Neuronal stem cell (in vitro differentiated cells): ENCODE results near the gene HDHD2.
"Not testable (repeated sequence)": the region's sequence is repeated elsewhere in the genome, so short reads cannot be mapped to it uniquely, and the experiment has no call there.

Experiments used
- DNase-seq: peaks from one replicate; pipeline ENCODE4 v3.0.0-alpha.2; 2013; ENCODE audit warnings: low spot score
- H2AFZ ChIP-seq: one replicate; pipeline ENCODE4 v1.6.1; 2013; ENCODE audit warnings: mild to moderate bottlenecking, low read length, inconsistent platforms
- H2AK5ac ChIP-seq: 2 replicates; pipeline ENCODE4 v1.6.1; 2013; ENCODE audit warnings: low read depth, mild to moderate bottlenecking, inconsistent platforms, low read length, moderate library complexity, mixed read lengths
- H2BK120ac ChIP-seq: 2 replicates; pipeline ENCODE4 v1.6.1; 2013; ENCODE audit warnings: low read depth, mild to moderate bottlenecking, inconsistent platforms, low read length, moderate library complexity, mixed read lengths
- H2BK12ac ChIP-seq: one replicate; pipeline ENCODE4 v1.6.1; 2013; ENCODE audit warnings: low read length, inconsistent platforms
- H2BK15ac ChIP-seq: 2 replicates; pipeline ENCODE4 v1.6.1; 2013; ENCODE audit warnings: mild to moderate bottlenecking, low read length, inconsistent platforms, mixed read lengths
- H2BK5ac ChIP-seq: one replicate; pipeline ENCODE4 v1.6.1; 2013; ENCODE audit warnings: inconsistent platforms, mild to moderate bottlenecking, low read length, moderate library complexity
- H3K14ac ChIP-seq: one replicate; pipeline ENCODE4 v1.6.1; 2013; ENCODE audit warnings: low read length, inconsistent platforms
- H3K18ac ChIP-seq: 2 replicates; pipeline ENCODE4 v1.6.1; 2013; ENCODE audit warnings: low read length, inconsistent platforms
- H3K23ac ChIP-seq: 2 replicates; pipeline ENCODE4 v1.6.1; 2013; ENCODE audit warnings: low read depth, mild to moderate bottlenecking, mixed read lengths, low read length, inconsistent platforms; ENCODE audit not compliant: poor library complexity
- H3K27ac ChIP-seq: replicated peaks from 3 replicates; pipeline ENCODE4 v1.5.1; 2013; ENCODE audit warnings: low read length, inconsistent platforms
- H3K27me3 ChIP-seq, 3 experiments: 2 replicates each; pipeline ENCODE4 v1.6.1; 2013; ENCODE audit warnings: low read length in 3 of 3, mild to moderate bottlenecking in 2 of 3, inconsistent platforms in 1 of 3, low read depth in 1 of 3, mixed read lengths in 1 of 3, moderate library complexity in 1 of 3; ENCODE audit not compliant: control insufficient read depth in 3 of 3, insufficient read depth in 3 of 3
- H3K36me3 ChIP-seq, 2 donors: replicated peaks in 1 of 2; 2 replicates each; pipeline ENCODE4 v1.6.1; 2013; ENCODE audit warnings: low read length in 2 of 2; ENCODE audit not compliant: control insufficient read depth in 2 of 2, insufficient read depth in 2 of 2
- H3K4ac ChIP-seq: 2 replicates; pipeline ENCODE4 v1.6.1; 2013; ENCODE audit warnings: inconsistent platforms, mild to moderate bottlenecking, low read length, moderate library complexity
- H3K4me1 ChIP-seq, 2 donors: 1 replicate in 1 of 2; 2 replicates in 1 of 2; pipeline ENCODE4 v1.6.1; 2013; ENCODE audit warnings: low read length in 2 of 2, low read depth in 1 of 2; ENCODE audit not compliant: control insufficient read depth in 2 of 2, insufficient read depth in 1 of 2
- H3K4me2 ChIP-seq: one replicate; pipeline ENCODE4 v1.6.1; 2013; ENCODE audit warnings: mild to moderate bottlenecking, low read length, inconsistent platforms; ENCODE audit not compliant: insufficient read depth, poor library complexity, severe bottlenecking
- H3K4me3 ChIP-seq, 2 donors: 2 replicates each; pipeline ENCODE4 v1.5.1; 2013; ENCODE audit warnings: low read length in 2 of 2, mild to moderate bottlenecking in 2 of 2, inconsistent platforms in 1 of 2, moderate library complexity in 1 of 2
- H3K79me1 ChIP-seq: one replicate; pipeline ENCODE4 v1.6.1; 2013; ENCODE audit warnings: low read depth, mild to moderate bottlenecking, inconsistent platforms, low read length, moderate library complexity
- H3K9ac ChIP-seq: one replicate; pipeline ENCODE4 v1.6.1; 2013; ENCODE audit warnings: mild to moderate bottlenecking, low read depth, low read length, inconsistent platforms; ENCODE audit not compliant: poor library complexity
- H3K9me3 ChIP-seq, 2 donors: replicated peaks in 1 of 2; 2 replicates each; pipeline versions ENCODE3 to v1.6.1; 2013; ENCODE audit warnings: low read length in 2 of 2, mild to moderate bottlenecking in 2 of 2, inconsistent platforms in 1 of 2, low read depth in 1 of 2, mixed read lengths in 1 of 2, moderate library complexity in 1 of 2; ENCODE audit not compliant: control insufficient read depth in 2 of 2, insufficient read depth in 1 of 2
- H4K8ac ChIP-seq: one replicate; pipeline ENCODE4 v1.6.1; 2013; ENCODE audit warnings: low read depth, mild to moderate bottlenecking, inconsistent platforms, low read length, moderate library complexity
- H4K91ac ChIP-seq: one replicate; pipeline ENCODE4 v1.6.1; 2013; ENCODE audit warnings: low read length, low read depth, mild to moderate bottlenecking, inconsistent platforms; ENCODE audit not compliant: poor library complexity
- WGBS, 2 donors: extraction: QIAGEN DNeasy Blood & Tissue Kit; methylation state at CpG; one replicate each; pipeline ENCODE4 v1.1.7; 2013; ENCODE audit warnings: missing lambda C conversion rate in 2 of 2, mixed read lengths in 1 of 2; ENCODE audit not compliant: insufficient read length in 2 of 2, insufficient replicate concordance in 1 of 2; ENCODE audit errors: extremely low coverage in 2 of 2; 5-methylcytosine and 5-hydroxymethylcytosine counted together

HDHD2 gene

GRCh38 chr18:47184419-47185050 lies 34.2 kb upstream of the HDHD2 start:
- no peak overlapping the region for H3K4me2 ChIP-seq
- no peak overlapping the region for H3K4me3 ChIP-seq
- H2BK5ac ChIP-seq, result no peak overlapping the region
- no peaks in the 10 kb centered on the region for H3K4me1 ChIP-seq
- H4K8ac ChIP-seq, result no peak overlapping the region
- peaks cover 0 to 19% (median 0%) of the 10 kb centered on the region in 3 experiments for H3K27me3 ChIP-seq
- H3K27ac ChIP-seq, result no peak overlapping the region
- no peak overlapping the region for H3K23ac ChIP-seq
- H3K18ac ChIP-seq, result no peak overlapping the region
- H3K9me3 ChIP-seq, result peaks cover 7 to 10% of the 10 kb centered on the region in 2 donors
- no peaks in the 10 kb centered on the region for H3K36me3 ChIP-seq
- H2BK15ac ChIP-seq, result no peak overlapping the region
- no peak overlapping the region for H2AFZ ChIP-seq
- no peak overlapping the region for H2BK120ac ChIP-seq
- no CpG with 5 or more reads among the region's 5 CpGs for WGBS, 2 donors
- H2BK12ac ChIP-seq, result no peak overlapping the region
- no peak for DNase-seq
- H3K4ac ChIP-seq, result no peak overlapping the region
- no peak overlapping the region for H2AK5ac ChIP-seq
- no peak overlapping the region for H3K14ac ChIP-seq
- no peak overlapping the region for H3K9ac ChIP-seq
- no peaks in the 10 kb centered on the region for H3K79me1 ChIP-seq
- H4K91ac ChIP-seq, result no peak overlapping the region

DNA sequence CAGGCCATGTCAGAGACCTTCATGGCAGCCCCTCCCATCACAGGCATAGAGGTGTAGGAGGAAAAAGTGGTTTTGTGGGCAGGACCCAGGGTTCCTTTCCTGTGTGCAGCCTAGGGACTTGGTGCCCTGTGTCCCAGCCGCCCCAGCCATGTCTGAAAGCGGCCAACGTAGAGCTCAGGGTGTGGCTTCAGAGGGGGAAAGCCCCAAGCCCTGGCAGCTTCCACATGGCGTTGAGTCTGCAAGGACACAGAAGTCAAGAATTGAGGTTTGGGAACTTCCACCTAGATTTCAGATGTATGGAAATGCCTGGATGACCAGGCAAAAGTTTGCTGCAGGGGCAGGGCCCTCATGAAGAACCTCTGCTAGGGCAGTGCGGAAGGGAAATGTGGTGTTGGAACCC lies 31.9 kb upstream of the HDHD2 start:
- H3K79me1 ChIP-seq, H4K91ac ChIP-seq, H2AK5ac ChIP-seq, H2BK5ac ChIP-seq, H2AFZ ChIP-seq, H3K4me3 ChIP-seq, H3K4me1 ChIP-seq, H3K36me3 ChIP-seq, H3K14ac ChIP-seq, H2BK120ac ChIP-seq, H2BK12ac ChIP-seq, H3K4ac ChIP-seq, H3K23ac ChIP-seq, H2BK15ac ChIP-seq, H4K8ac ChIP-seq, H3K18ac ChIP-seq, H3K27ac ChIP-seq, H3K9ac ChIP-seq, DNase-seq, H3K4me2 ChIP-seq: not testable (repeated sequence)
- H3K9me3 ChIP-seq, result peaks cover 7 to 10% of the 10 kb centered on the region in 2 donors
- WGBS, 2 donors, result no CpG with 5 or more reads among the region's 5 CpGs
- H3K27me3 ChIP-seq, result peaks cover 0 to 16% (median 0%) of the 10 kb centered on the region in 3 experiments

DNA sequence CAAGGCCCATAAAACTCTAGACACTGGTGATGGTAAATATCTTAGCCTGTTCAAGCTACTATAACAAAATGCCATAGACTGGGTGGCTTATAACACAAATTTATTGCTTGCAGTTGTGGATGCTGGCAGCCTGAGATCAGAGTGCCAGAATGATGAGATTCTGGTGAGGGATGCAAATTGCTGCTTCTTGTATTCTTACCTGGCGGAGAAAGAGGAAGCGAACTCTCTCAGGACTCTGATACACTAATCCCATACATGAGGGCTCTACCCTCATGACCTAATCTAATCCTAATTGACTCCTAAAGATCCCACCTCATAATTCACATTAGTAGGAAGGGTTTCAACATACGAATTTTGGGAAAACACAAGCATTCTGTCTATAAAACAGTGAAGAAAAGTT lies 30.5 kb upstream of the HDHD2 start:
- H3K27me3 ChIP-seq, result peaks cover 0 to 16% (median 0%) of the 10 kb centered on the region in 3 experiments
- no peak overlapping the region for H3K14ac ChIP-seq
- no peak overlapping the region for H3K27ac ChIP-seq
- no peak overlapping the region for H3K9ac ChIP-seq
- peaks cover 7 to 10% of the 10 kb centered on the region in 2 donors for H3K9me3 ChIP-seq
- H3K4me2 ChIP-seq, result no peak overlapping the region
- H3K79me1 ChIP-seq, result no peaks in the 10 kb centered on the region
- H3K23ac ChIP-seq, result no peak overlapping the region
- no peak overlapping the region for H2BK5ac ChIP-seq
- H2AK5ac ChIP-seq, result no peak overlapping the region
- no peak overlapping the region for H3K4me3 ChIP-seq
- no peaks in the 10 kb centered on the region for H3K36me3 ChIP-seq
- H4K91ac ChIP-seq, result no peak overlapping the region
- no peak overlapping the region for H2BK12ac ChIP-seq
- WGBS, 2 donors, result no CpG with 5 or more reads among the region's 3 CpGs
- H2AFZ ChIP-seq, result no peak overlapping the region
- H3K4me1 ChIP-seq, result no peaks in the 10 kb centered on the region
- H4K8ac ChIP-seq, result no peak overlapping the region
- H2BK120ac ChIP-seq, result no peak overlapping the region
- no peak overlapping the region for H2BK15ac ChIP-seq
- H3K18ac ChIP-seq, result no peak overlapping the region
- DNase-seq, result no peak
- H3K4ac ChIP-seq, result no peak overlapping the region

DNA sequence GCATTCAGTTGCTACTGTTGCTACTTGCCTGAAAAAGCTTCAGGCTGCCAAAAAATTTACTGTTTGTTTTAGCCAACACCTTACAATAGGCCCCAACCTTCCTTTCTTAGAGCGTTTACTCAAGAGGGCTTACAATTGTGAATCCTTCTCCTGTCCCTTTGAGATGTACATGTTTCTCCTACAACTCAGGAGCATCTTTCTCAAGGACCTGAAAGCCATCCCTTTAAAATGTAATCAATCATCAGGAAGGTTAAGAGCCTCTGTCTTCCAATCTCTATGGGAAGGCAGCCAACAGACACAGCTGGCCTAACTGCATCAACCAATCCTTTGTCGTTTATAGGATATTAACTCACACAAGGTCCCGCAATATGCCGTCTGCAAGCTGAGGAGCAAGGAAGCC lies 29.2 kb upstream of the HDHD2 start:
- no CpG with 5 or more reads among the region's 4 CpGs for WGBS, 2 donors

More for the DNA sequence above, 29.2 kb upstream of the HDHD2 start:
- H3K79me1 ChIP-seq, result peaks cover 2% of the 10 kb centered on the region
- H3K14ac ChIP-seq, result no peak overlapping the region
- no peak overlapping the region for H3K4ac ChIP-seq
- H3K23ac ChIP-seq, result no peak overlapping the region
- H3K4me2 ChIP-seq, result no peak overlapping the region
- H3K27me3 ChIP-seq, result peaks cover 0 to 16% (median 0%) of the 10 kb centered on the region in 3 experiments
- no peak for DNase-seq
- no peak overlapping the region for H2BK12ac ChIP-seq
- H3K27ac ChIP-seq, result no peak overlapping the region
- peaks cover 0 to 5% of the 10 kb centered on the region in 2 donors for H3K4me1 ChIP-seq
- no peak overlapping the region for H4K8ac ChIP-seq
- no peak overlapping the region for H3K4me3 ChIP-seq
- peaks cover 2% of the 10 kb centered on the region in 2 donors for H3K9me3 ChIP-seq
- no peak overlapping the region for H3K18ac ChIP-seq
- no peaks in the 10 kb centered on the region for H3K36me3 ChIP-seq
- H2AFZ ChIP-seq, result no peak overlapping the region
- no peak overlapping the region for H2AK5ac ChIP-seq
- no peak overlapping the region for H2BK120ac ChIP-seq
- no peak overlapping the region for H2BK5ac ChIP-seq
- H4K91ac ChIP-seq, result no peak overlapping the region
- no peak overlapping the region for H3K9ac ChIP-seq
- no peak overlapping the region for H2BK15ac ChIP-seq
